ENCODE measurements around the gene PON3. TPM values are rescaled to one million over a fixed set of nuclear protein-coding genes. Genes with fewer than 3 reads are reported as not detected.

PON3 gene
- total RNA-seq, 1 experiment from 2014 or later: not detected

GRCh38 chr7:95375591-95376257, 20.5 kb downstream of the PON3 start:
- in situ Hi-C loops (cut with HindIII; ENCODE audit: low pct_unique_long_range_greater_than_20kb, low sequenced_read_pairs): no loop called here

GRCh38 chr7:95373323-95373722, 22.9 kb downstream of the PON3 start:
- in situ Hi-C loops (cut with HindIII; ENCODE audit: low pct_unique_long_range_greater_than_20kb, low sequenced_read_pairs): no loop called here
- no peak for DNase-seq (ENCODE audit: low read depth, low spot score)

More at GRCh38 chr7:95375591-95376257, 20.5 kb downstream of the PON3 start:
- no peak for DNase-seq (ENCODE audit: low read depth, low spot score)

- in situ Hi-C loops (cut with HindIII; ENCODE audit: low pct_unique_long_range_greater_than_20kb, low sequenced_read_pairs): no loop called here
Observed at GRCh38 chr7:95368235-95368634, 27.9 kb downstream of the PON3 start.

GRCh38 chr7:95367606-95368005, 28.6 kb downstream of the PON3 start:
- DNase-seq (ENCODE audit: low read depth, low spot score): no peak
- in situ Hi-C loops (cut with HindIII; ENCODE audit: low pct_unique_long_range_greater_than_20kb, low sequenced_read_pairs): no loop called here

More at GRCh38 chr7:95368235-95368634, 27.9 kb downstream of the PON3 start:
- no peak for DNase-seq (ENCODE audit: low read depth, low spot score)

- no peak for DNase-seq (ENCODE audit: low read depth, low spot score)
- in situ Hi-C loops (cut with HindIII; ENCODE audit: low pct_unique_long_range_greater_than_20kb, low sequenced_read_pairs): no loop called here
Observed at GRCh38 chr7:95365151-95365550, 31.0 kb downstream of the PON3 start.

GRCh38 chr7:95357623-95358022, 38.6 kb downstream of the PON3 start:
- in situ Hi-C loops (cut with HindIII; ENCODE audit: low pct_unique_long_range_greater_than_20kb, low sequenced_read_pairs): no loop called here
- peak; percentile 65 for DNase-seq (ENCODE audit: low read depth, low spot score)

GRCh38 chr7:95342642-95343307, 53.4 kb downstream of the PON3 start:
- in situ Hi-C loops (cut with HindIII; ENCODE audit: low pct_unique_long_range_greater_than_20kb, low sequenced_read_pairs): no loop called here

GRCh38 chr7:95342029-95342428, 54.1 kb downstream of the PON3 start:
- no peak for DNase-seq (ENCODE audit: low read depth, low spot score)
- in situ Hi-C loops (cut with HindIII; ENCODE audit: low pct_unique_long_range_greater_than_20kb, low sequenced_read_pairs): no loop called here

More at GRCh38 chr7:95342642-95343307, 53.4 kb downstream of the PON3 start:
- peak; percentile 68 for DNase-seq (ENCODE audit: low read depth, low spot score)

GRCh38 chr7:95340491-95340890, 55.7 kb downstream of the PON3 start:
- in situ Hi-C loops (cut with HindIII; ENCODE audit: low pct_unique_long_range_greater_than_20kb, low sequenced_read_pairs): no loop called here
- no peak for DNase-seq (ENCODE audit: low read depth, low spot score)

GRCh38 chr7:95338832-95339231, 57.3 kb downstream of the PON3 start:
- no peak for DNase-seq (ENCODE audit: low read depth, low spot score)
- in situ Hi-C loops (cut with HindIII; ENCODE audit: low pct_unique_long_range_greater_than_20kb, low sequenced_read_pairs): no loop called here

- in situ Hi-C loops (cut with HindIII; ENCODE audit: low pct_unique_long_range_greater_than_20kb, low sequenced_read_pairs): no loop called here
- peak; percentile 51 for DNase-seq (ENCODE audit: low read depth, low spot score)
Observed at GRCh38 chr7:95335093-95335492, 61.1 kb downstream of the PON3 start.

GRCh38 chr7:95334447-95334846, 61.7 kb downstream of the PON3 start:
- DNase-seq (ENCODE audit: low read depth, low spot score): peak; percentile 14
- in situ Hi-C loops (cut with HindIII; ENCODE audit: low pct_unique_long_range_greater_than_20kb, low sequenced_read_pairs): no loop called here

GRCh38 chr7:95330961-95331337, 65.2 kb downstream of the PON3 start:
- in situ Hi-C loops (cut with HindIII; ENCODE audit: low pct_unique_long_range_greater_than_20kb, low sequenced_read_pairs): no loop called here
- DNase-seq (ENCODE audit: low read depth, low spot score): peak; percentile 5

GRCh38 chr7:95330204-95330960, 65.8 kb downstream of the PON3 start:
- DNase-seq (ENCODE audit: low read depth, low spot score): peak; percentile 51
- in situ Hi-C loops (cut with HindIII; ENCODE audit: low pct_unique_long_range_greater_than_20kb, low sequenced_read_pairs): no loop called here

GRCh38 chr7:95327356-95327755, 68.8 kb downstream of the PON3 start:
- in situ Hi-C loops (cut with HindIII; ENCODE audit: low pct_unique_long_range_greater_than_20kb, low sequenced_read_pairs): no loop called here

GRCh38 chr7:95324431-95324830, 71.7 kb downstream of the PON3 start, which contains the start of gene PON1:
Gene PON1, minus strand, starts transcription at chr7:95324532. Its CDS starts 57 bp downstream, at chr7:95324475.
- in situ Hi-C loops (cut with HindIII; ENCODE audit: low pct_unique_long_range_greater_than_20kb, low sequenced_read_pairs): no loop called here
- DNase-seq (ENCODE audit: low read depth, low spot score): no peak

More at GRCh38 chr7:95327356-95327755, 68.8 kb downstream of the PON3 start:
- peak; percentile 11 for DNase-seq (ENCODE audit: low read depth, low spot score)

- DNase-seq (ENCODE audit: low read depth, low spot score): no peak
- in situ Hi-C loops (cut with HindIII; ENCODE audit: low pct_unique_long_range_greater_than_20kb, low sequenced_read_pairs): no loop called here
Observed at GRCh38 chr7:95323410-95324129, 72.6 kb downstream of the PON3 start.

GRCh38 chr7:95322854-95323253, 73.3 kb downstream of the PON3 start:
- DNase-seq (ENCODE audit: low read depth, low spot score): peak; percentile 36
- in situ Hi-C loops (cut with HindIII; ENCODE audit: low pct_unique_long_range_greater_than_20kb, low sequenced_read_pairs): no loop called here
